HG03432 (cell line): ENCODE results near the gene PI4KA.
"Not testable (repeated sequence)": the region's sequence is repeated elsewhere in the genome, so short reads cannot be mapped to it uniquely, and the experiment has no call there.

ENCODE experiments used
- ATAC-seq: cut with Tn5 transposase; IDR thresholded peaks from one replicate; pipeline ENCODE4 v1.9.1; 2021; ENCODE audit warnings: mild to moderate bottlenecking, moderate library complexity; ENCODE audit not compliant: unreplicated experiment

PI4KA gene

DNA sequence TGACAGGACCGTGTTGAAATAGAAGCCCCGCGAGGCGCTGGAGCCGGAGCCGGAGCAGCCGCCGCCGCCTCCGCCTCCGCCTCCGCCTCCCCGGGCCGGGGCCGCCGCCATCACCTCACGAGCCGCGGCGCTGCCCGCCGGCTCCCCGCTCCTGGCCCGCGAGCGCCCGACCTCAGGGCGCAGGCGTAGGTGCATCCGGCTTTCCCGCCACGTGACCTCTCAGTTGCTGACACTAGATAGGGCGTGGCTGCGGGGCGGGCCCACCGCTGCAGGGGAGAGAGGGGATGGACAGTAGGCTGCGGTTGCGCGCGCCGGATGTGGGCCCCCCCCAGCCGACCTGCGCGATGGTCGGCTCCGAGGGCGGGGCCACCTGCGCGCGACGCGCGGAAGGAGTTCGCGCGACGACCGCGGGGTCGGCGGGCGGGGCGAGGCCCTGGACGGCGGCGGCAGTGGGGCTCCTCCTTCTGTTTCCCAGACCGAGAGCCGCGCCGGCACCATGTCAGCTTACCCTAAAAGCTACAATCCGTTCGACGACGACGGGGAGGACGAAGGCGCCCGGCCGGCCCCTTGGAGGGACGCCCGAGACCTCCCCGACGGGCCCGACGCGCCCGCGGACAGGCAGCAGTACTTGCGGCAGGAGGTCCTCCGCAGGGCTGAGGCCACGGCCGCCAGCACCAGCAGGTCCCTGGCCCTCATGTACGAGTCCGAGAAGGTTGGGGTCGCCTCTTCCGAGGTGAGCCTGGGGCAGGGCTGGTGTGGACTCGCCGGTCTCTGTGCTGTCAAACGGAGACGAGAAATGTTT is at the start of gene PI4KA, which contains the start of gene SNAP29:
PI4KA (minus strand) TSS at position 197 of the 802 bp plus-strand sequence; CDS start at position 111, 86 bp downstream.
SNAP29 (plus strand) TSS at position 393 of the 802 bp plus-strand sequence; CDS start at position 497, 104 bp downstream.
- peak; percentile 88 for ATAC-seq

DNA sequence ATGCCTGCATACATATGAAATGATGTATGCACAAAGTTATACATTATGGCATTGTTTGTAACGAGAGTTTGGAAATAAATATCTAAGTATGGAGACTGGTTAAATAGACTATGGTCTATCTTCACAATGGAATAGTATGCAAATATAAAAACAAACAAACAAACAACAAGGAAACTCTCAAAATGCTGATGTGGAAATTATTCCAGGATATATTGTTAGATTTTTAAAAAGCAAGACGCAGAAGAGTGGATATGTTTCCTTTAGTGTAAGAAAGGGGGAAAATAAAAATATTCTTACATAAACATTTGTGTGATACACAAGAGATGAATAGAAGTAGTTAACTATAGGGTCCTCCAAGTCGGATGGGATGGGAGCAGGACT is 47.8 kb upstream of the PI4KA start:
- ATAC-seq = no peak

DNA sequence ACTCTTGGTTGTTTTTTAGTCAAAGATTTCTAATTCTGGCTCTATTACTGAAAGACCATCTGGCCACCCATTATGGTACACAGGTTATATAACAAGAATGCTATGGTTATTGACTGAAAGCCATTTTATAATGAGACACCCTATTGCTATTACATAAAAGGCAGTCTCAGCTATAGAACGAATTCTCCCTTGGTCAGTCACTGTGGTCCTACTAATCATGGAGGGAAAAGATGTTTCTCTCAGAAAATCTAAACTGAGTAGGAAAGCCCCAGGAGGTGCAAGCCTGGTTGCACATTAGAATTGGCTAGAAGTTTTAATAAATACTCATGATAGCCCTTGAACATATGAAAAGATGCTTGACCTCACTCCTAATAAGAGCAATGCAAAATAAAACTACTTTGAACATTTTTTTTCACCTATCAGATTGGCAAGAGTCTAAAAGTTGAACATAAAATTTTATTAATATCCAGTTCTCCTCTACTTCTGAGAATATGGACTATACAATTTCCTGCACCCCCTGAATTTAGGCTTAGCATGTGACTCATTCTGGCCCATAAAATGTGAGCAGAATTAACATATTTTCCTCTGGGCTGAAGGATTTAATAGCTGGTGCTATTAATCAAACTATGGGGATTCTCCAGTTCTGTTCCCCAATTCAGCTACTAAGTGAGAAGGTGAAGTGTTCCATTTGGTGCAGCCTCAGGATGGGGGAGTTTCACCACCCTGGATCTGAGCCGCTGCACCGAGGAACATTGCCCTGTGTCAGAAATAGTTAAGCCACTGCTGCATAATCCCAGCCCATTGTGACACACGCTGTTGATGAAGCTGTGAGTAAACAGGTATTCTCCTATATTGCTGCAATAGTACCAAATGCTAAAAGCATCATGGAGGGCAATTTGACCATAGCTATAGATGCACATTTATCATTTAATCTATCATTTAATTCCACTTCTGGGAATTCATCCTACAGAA is 47.1 kb upstream of the PI4KA start:
- ATAC-seq = no peak

DNA sequence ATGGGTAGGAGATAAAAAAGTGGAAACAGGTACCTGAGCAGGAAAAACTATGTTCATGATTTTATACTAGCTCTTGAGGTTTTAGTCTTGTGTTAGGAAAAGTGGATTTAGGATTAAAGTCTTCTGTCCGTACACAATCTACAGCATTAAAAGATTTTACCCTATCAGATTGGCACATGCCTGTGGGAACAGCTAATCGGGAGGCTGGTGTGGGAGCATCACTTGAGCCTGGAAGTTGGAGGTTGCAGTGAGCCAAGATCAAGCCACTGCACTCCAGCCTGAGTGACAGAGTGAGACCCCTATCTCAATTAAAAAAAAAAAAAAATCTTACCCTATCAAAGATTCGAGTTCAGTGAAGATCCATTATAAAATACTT is 46.4 kb upstream of the PI4KA start:
- ATAC-seq = no peak

DNA sequence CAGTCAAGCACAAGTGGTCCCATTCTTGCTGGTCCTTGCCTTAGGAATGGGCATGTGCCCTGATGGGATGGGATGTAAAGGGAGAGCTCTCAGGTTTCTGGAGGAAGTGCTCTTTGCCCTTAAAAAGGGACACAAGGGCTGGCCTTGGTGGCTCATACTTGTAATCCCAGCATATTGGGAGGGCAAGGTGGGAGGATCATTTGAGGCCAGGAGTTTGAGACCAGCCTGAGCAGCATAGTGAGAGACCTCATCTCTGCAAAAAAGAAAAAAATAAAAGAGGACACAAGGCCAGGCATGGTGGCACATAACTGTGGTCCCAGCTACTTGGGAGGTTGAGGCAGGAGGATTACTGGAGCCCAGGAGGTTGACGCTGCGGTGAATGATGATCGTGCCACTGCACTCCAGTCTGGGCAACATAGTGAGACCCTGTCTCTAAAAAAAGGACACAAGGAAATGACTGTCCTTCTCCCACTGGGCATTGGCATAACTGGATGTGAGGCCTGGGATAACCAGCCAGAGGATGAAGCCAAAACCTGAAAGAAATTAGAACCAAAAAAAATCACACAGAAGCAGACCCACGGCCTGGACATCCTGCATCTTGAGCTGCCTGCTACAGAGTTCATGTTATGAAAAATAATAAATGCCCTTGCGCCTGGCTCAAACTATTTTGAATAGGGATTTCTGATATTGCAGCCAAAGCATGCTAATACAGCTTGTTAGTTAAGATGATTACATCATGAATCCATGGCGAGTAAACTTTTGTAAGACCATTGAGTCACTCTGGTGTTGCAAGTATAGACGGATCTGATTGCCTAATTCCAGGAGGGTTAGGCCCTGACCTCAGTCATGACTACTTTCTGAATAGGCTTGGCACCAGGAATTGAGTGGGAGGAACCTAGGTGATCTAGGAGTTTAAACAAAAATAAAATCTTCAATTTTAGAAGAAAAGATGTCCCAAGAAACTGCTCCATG is 45.7 kb upstream of the PI4KA start:
- no peak for ATAC-seq

DNA sequence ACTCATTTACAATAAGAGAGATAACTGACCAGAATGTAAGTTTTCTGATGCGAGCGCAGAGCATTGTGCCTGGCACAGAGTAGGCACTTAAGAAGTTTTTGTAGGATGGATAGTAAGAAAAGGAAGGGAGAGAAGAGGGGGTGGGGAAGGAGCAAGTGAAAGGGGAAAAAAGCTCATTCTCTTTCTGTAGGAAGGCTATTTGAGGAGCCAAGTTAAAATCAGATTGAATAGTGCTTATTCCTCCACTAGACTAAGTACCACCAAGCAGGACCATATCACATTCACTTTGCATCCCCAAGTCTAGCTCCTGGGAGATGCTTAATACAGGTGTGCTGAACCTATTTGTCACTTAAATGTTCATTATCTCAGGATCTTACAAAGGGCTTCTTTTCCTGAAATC is 44.5 kb upstream of the PI4KA start:
- ATAC-seq = no peak

DNA sequence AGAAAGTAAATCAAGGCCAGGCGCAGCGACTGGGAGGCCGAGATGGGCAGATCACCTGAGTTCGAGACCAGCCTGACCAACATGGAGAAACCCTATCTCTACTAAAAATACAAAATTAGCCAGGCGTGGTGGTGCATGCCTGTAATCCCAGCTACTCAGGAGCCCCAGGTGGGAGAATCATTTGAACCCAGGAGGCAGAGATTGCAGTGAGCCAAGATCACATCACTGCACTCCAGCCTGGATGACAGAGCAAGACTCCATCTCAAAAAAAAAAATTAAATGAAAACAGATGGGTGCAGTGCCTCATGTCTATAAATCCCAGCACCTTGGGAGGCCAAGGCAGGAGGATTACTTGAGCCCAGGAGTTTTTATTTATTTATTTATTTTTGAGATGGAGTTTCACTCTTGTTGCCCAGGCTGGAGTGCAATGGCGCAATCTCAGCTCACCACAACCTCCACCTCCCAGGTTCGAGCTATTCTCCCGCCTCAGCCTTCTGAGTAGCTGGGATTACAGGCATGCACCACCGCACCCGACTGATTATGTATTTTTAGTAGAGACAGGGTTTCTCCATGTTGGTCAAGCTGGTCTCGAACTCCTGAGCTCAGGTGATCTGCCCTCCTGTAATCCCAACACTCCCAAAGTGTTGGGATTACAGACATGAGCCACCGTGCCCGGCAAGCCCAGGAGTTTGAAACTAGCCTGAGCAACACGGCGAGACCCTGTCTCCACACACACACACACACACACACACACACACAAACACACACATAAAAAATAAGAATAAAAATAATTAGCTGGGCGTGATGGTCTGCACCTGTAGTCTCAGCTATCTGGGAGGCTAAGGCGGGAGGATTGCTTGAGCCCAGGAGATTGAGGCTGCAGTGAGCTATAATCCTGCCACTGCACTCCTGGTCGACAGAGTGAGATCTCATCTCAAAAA is 42.8 kb upstream of the PI4KA start:
- ATAC-seq = not testable (repeated sequence)

DNA sequence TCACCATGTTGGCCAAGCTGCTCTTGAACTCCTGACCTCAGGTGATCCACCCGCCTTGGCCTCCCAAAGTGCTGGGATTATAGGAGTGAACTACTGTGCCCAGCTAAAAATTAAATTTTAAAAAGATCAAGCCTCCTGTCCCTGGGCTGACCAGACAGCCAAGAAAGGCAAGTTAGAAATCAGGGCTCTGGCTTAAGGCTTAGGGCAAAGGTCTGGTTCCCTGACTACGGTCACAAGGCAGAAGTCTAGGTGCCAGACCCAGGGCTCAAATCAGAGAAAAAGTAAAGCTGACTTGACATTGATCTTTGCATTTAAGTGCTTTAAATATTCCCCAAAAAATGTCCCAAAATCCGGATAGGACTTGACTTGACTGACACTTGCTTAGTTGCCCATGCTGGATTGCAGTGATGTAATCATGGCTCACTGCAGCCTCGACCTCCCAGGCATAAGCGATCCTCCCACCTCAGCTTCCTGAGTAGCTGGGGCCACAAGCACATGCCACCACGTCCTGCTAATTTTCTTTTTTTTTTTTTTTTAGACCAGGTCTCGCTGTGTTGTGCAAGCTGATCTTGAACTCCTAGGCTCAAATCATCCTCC is 41.3 kb upstream of the PI4KA start:
- no peak for ATAC-seq

DNA sequence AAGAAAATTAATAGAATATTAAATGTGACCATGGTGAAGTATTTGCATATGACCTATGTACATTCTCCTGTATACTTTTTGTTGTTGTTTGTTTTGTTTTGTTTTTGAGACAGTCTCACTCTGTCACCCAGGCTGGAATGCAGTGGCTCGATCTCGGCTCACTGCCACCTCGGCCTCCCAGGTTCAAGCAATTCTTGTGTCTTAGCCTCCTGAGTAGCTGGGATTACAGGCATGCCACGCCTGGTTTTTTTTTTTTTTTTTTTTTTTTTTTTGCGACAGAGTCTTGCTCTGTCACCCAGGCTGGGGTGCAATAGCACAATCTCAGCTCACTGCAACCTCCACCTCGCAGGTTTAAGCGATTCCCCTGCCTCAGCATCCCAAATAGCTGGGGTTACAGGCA is 39.1 kb upstream of the PI4KA start:
- not testable (repeated sequence) for ATAC-seq

DNA sequence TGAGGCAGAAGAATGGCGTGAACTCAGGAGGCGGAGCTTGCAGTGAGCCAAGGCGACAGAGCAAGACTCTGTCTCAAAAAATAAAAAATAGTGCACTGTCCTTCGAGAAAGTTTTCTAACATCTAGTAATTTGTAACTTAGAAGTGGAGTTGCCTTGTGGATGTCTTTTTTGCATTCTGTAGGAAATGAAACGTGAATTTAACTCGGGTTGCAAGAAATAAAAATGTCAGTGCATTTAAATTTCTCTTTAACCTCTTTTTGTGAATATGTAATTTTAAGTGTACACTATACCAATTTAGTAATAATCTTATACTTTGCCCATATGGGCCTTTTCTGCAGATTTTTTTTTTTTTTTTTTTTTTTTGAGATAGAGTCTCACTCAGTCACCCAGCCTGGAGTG is 32.4 kb upstream of the PI4KA start:
- ATAC-seq = no peak

DNA sequence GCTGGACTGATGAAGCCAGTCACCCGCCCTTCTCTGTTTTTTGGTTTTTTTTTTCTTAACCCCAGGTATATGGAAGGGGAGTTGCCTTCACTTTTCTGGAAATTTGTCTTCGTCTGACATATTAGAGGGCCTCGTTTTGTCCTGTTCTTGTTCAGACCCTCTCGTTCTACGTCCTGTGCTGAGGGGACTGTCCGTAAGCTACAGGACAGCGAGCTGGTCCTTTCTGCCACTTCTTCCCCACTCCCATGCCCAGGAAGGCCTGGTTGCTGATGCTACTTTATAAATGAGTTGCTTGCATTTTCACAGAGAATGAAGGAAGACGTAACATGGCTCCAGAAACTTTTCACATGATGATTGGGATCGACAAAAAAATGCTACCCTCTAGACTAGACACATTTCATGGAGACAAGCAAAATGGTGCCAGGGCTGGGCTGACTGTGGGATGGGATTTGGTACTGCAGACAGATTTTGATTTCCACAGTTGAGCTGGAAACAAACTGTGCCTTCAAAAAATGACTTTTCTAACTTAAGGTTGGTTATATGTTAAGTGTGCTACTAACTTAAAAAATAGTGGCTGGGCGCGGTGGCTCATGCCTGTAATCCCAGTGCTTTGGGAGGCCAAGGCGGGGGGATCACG is 31.4 kb upstream of the PI4KA start:
- no peak for ATAC-seq

DNA sequence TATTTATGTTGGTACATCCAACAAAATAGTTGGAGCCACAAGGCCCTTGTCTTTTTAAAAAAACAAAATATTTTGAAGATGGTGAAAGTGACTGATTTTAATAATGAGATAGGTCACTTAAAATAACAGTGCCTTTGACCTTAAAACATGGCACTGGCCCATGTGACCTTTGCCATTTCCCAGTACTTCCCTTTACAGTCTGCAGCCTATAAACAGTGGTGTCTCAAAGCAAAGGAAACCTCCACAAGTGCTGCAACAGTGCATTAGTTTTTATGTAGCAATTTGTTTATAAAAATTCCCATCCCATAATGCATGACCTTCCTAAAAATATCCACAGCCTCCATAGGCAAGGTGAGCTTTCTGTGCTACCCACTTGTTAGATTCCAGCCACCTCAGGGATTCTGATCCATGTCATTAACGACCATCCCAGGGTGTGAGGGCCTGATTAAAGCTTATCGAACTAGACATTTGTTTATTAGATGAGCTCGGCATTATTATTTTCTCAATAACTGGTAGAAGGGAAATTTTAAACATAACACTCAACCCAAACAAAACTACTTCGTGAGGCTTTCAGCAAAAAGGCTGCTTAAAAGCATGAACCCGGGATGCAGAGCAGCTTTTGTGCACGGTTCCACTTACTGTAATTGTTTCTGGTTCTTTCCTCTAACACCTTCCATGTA is 30.6 kb upstream of the PI4KA start:
- ATAC-seq = no peak

DNA sequence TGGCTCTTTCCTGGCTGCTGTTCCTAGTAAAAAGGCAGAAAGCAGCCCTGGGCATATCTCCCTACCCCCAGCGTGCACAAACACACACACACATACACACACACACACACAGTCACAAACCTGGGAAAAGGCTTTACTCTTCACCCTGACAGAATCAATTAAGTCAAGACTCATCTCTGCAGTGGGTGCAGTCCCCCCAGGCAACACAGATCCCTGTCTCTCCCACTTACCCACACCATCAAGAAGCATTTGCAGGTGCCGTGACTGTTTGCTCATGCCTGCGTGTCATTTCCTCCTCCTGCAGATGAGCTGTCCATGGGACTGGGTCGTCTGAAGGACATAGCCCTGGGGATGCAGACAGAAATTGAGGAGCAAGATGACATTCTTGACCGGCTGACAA is 28.8 kb upstream of the PI4KA start:
- no peak for ATAC-seq

DNA sequence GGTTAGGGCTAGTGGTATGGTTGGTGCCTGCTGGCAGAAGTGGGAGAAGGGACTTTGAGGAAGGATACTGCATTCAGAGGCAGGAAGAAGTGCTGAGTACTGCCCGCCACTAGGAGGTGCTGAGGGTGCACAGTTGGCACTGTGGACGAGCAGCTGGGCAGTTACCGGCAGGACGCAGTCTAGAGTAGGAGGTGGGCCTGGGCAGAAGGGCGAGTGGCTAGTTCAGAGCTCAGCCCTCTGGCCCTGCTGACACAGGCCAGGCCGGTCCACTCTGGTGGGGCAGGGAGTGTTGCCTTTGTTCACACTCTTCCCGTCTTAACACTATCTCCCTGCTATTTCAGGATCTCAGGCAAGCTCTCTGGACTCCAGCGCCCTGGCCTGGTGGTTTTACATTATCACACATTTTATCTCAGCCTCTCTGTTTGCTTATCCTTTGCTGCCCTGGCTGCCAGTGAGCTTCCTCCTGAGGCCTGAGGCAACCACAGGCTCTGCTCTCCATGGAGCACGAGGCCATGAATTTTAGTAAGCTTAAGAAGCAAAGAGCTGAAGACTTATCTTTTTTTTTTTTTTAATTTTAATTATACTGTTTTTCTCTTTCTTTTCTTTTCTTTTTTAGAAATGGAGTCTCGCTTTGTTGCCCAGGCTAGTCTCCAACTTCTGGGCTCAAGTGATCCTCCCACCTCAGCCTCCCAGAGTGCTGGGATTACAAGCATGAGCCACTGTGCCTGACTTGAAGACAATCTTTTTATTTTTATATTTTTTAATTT is 27.1 kb upstream of the PI4KA start:
- no peak for ATAC-seq

DNA sequence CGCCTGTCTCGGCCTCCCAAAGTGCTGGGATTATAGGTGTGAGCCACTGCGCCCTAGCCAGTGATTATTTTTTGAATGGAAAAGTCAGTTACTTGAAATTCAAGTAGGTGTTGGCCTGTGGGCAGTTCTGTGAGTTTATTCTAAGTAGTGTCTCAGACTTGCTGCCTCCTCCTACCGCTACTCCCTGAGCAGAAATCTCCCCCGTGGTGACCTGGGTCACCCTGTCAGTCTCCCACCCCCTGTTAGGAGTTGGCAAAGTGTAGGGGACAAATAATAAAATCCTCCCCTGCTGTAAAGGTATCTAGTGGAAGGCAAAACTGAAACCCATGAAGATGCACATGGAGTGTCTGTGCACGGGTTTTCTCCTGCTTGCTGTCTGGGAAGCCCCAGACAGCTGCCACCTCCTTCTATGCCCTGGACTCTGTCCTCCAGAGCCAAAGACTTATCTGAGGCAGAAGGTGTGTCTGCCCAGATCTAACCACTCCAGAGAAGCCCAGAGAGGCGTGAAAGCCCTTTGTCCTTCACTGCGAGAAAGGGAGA is 26.5 kb upstream of the PI4KA start:
- no peak for ATAC-seq

DNA sequence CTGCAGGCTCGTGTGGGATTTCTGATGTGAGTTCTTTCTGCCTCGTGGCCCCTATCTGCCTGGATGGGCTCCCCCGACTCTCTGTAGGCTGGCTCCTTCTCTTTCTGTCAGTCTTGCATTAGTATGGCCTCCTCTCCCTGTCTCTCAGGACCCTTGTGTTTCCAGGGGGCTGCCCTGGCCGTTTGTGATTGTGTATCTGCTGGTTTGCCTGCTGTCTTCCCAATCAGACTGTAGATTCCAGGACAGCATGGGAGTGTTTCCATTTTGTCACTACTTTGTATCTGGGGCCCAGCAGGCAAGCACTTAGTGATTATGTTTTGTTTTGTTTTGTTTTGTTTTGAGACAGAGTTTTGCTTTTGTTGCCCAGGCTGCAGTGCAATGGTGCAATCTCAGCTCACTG is 25.8 kb upstream of the PI4KA start:
- no peak for ATAC-seq

DNA sequence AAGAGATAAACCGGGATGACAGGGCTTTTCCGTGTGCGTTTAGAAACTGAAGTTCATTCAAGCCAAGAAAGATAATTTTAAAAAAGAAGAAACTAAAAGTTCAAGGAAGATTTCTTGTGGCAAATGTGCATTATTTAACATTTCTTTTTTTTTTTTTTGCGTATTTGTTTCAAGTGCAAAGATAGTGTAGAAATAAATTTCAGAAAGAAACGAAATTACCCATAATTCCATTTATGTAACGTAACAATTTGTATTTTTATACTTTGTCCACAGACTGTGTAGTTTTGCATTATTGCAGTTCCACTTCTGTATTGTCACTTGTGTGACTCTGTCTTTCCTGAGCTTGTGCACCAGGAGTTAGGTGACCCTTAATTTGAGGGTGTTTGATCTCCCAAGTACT is 24.2 kb upstream of the PI4KA start:
- ATAC-seq = no peak
